Astrocyte of the spinal cord (primary cell): ENCODE measurements around the gene TMPRSS9.
"Not testable (repeated sequence)": the region's sequence is repeated elsewhere in the genome, so short reads cannot be mapped to it uniquely, and the experiment has no call there.

Experiments used
- DNase-seq: peaks from one replicate; pipeline ENCODE4 v3.0.0; 2011; ENCODE audit warnings: low read depth, low spot score
- H3K4me3 ChIP-seq: 2 replicates; pipeline ENCODE4 v1.5.1; 2011; ENCODE audit warnings: low read depth, mild to moderate bottlenecking, low read length, moderate library complexity
- CTCF ChIP-seq: IDR thresholded peaks from 2 replicates; pipeline ENCODE4 v1.5.1; 2012; ENCODE audit warnings: low read depth, mild to moderate bottlenecking, low read length, inconsistent platforms
- in situ Hi-C: cut with HindIII; loops from 2 replicates; pipeline ENCODE4 v1.10.0; 2017; ENCODE audit warnings: low sequenced_read_pairs

TMPRSS9 gene

GRCh38 chr19:2345794-2346663 lies 14.0 kb upstream of the TMPRSS9 start:
- in situ Hi-C loops, result no loop called here

GRCh38 chr19:2349818-2350217 lies 10.2 kb upstream of the TMPRSS9 start:
- in situ Hi-C loops, DNase-seq, H3K4me3 ChIP-seq: not testable (repeated sequence)

More at GRCh38 chr19:2345794-2346663, 14.0 kb upstream of the TMPRSS9 start:
- TF ChIP-seq CTCF, result no peak
- no peak for DNase-seq
- no peak overlapping the region for H3K4me3 ChIP-seq

- no peak for TF ChIP-seq CTCF
- in situ Hi-C loops, result no loop called here
- H3K4me3 ChIP-seq, result no peak overlapping the region
- DNase-seq, result no peak
Observed at GRCh38 chr19:2350656-2351055, 9.4 kb upstream of the TMPRSS9 start.

- no peak for TF ChIP-seq CTCF
- H3K4me3 ChIP-seq, result no peak overlapping the region
- no peak for DNase-seq
- in situ Hi-C loops, result no loop called here
Observed at GRCh38 chr19:2351591-2351990, 8.5 kb upstream of the TMPRSS9 start.

- no peak for DNase-seq
- H3K4me3 ChIP-seq, result no peak overlapping the region
- in situ Hi-C loops, result no loop called here
- TF ChIP-seq CTCF, result no peak
Observed at GRCh38 chr19:2352121-2352520, 7.9 kb upstream of the TMPRSS9 start.

GRCh38 chr19:2353159-2353886 lies 6.7 kb upstream of the TMPRSS9 start:
- no peak for DNase-seq
- TF ChIP-seq CTCF, result no peak
- in situ Hi-C loops, result no loop called here
- H3K4me3 ChIP-seq, result no peak overlapping the region
